Stimulated activated CD8-positive, alpha-beta memory T cell treated with anti-CD3 and anti-CD28 coated beads, Interleukin-4, amount 100 ng/mL, for 1 hour (primary cell): ENCODE measurements around the gene AGMO.
"Not testable (repeated sequence)": the region's sequence is repeated elsewhere in the genome, so short reads cannot be mapped to it uniquely, and the experiment has no call there.

ENCODE experiments used
- DNase-seq, 2 donors: peaks; one replicate each; pipeline ENCODE4 v3.0.0-alpha.2; 2020; ENCODE audit warnings: low read depth in 2 of 2, low spot score in 1 of 2

Gene AGMO

GRCh38 chr7:15560968-15561367 is 847 bp downstream of the AGMO start:
- DNase-seq: no peak

- DNase-seq: no peak
These were observed 2.3 kb downstream of the AGMO start for GRCh38 chr7:15559416-15559928.

GRCh38 chr7:15558756-15559155 is 3.1 kb downstream of the AGMO start:
- DNase-seq: no peak

GRCh38 chr7:15557686-15558085 is 4.1 kb downstream of the AGMO start:
- no peak for DNase-seq

DNA sequence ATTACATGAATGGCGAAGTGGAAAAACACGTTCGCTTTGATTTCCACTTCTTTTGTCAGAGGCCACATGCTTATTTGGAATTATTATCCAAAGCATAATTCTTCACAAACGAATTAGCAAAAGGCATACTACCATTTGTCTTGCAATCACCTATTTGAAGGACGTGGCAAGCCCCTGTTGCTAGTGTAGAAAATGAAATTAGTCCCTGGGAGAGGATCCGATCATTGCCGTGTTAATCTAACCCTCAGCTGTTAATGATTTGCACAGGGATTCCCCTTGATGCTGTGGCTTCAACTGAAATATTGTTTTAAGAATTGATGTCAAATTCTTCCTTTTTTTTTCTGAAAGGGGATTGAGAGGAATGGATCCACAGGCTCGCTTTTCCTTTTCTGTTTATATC is 4.6 kb downstream of the AGMO start:
- no peak for DNase-seq

GRCh38 chr7:15556339-15557105 is 5.3 kb downstream of the AGMO start:
- DNase-seq: no peak

GRCh38 chr7:15555381-15555859 is 6.4 kb downstream of the AGMO start:
- DNase-seq: no peak

- no peak for DNase-seq
These were observed 7.1 kb downstream of the AGMO start for GRCh38 chr7:15554744-15555143.

DNA sequence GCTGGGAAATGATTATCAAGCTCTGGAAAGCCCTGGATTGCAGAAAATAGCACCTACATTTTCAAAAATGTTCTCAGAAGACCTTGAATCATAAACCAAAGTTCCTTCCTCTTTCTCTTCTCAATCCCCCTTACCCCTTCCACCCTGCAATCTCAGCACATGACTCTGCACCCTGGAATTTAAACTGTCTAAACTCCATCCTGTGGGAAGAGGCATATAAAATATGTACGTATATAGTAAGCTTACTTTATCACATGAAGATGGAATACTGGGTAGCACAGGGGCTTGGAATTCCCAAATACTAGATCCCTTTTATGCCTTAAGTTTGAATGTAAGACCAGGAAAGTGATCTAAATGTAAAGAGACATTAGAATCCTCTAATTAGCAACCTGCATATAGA is 7.7 kb downstream of the AGMO start:
- no peak for DNase-seq

DNA sequence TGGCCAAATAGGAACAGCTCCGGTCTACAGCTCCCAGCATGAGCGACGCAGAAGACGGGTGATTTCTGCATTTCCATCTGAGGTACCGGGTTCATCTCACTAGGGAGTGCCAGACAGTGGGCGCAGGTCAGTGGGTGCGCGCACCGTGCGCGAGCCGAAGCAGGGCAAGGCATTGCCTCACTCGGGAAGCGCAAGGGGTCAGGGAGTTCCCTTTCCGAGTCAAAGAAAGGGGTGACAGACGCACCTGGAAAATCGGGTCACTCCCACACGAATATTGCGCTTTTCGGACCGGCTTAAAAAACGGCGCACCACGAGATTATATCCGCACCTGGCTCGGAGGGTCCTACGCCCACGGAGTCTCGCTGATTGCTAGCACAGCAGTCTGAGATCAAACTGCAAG is 14.5 kb downstream of the AGMO start:
- DNase-seq: not testable (repeated sequence)

GRCh38 chr7:15546272-15546792 is 15.5 kb downstream of the AGMO start:
- DNase-seq: no peak

DNA sequence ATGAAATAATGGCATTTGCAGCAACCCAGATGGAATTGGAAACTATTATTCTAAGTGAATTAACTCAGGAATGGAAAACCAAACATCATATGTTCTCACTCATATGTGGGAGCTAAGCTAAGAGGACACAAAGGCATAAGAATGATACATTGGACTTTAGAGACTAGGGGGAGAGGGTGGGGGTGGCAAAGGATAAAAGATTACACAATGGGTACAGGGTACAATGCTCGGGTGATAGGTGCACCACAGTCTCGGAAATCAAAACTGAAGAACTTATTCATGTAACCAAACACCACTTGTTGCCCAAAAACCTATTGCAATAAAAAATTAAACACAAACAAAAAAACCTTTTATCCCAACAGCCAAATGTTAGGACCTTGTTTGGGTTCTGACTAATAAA is 17.8 kb downstream of the AGMO start:
- DNase-seq: no peak

- DNase-seq: no peak
These were observed 18.6 kb downstream of the AGMO start for GRCh38 chr7:15543256-15543655.

DNA sequence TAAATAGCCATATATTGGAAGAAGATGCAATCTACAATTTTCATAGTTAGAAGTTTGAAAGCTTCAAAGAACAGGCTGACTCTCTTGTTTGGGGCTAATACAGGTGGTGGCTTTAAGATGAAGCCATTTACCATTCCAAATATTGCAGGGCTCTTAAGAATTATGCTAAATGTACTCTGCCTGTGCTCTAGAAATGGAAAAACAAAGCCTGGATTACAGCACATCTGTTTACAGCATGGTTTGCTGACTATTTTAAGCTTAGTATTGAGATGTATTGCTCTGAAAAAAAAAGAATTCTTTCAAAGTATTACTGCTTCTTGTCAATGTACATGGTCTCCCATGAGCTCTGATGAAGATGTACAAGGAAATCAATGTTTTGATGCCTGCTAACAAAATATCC is 34.2 kb downstream of the AGMO start:
- DNase-seq: no peak

GRCh38 chr7:15525652-15526263 is 36.1 kb downstream of the AGMO start:
- DNase-seq: no peak

DNA sequence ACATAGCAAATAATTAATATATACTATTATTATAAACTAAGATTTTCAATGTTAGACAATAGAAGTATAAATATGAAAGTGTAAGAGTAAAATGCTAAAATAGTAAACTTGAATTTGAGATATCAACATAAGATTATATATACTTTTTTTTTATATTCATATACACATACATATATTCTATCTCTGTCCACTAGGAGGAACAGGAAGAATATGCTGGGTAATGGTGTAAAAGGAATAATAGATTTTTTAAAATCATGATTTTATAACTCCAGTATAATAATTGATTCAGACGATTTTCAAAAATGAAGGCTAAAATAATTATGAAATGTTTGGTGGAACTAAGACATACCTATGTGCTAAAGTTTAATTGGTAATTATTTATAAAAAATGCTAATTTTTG is 37.7 kb downstream of the AGMO start:
- DNase-seq: no peak

DNA sequence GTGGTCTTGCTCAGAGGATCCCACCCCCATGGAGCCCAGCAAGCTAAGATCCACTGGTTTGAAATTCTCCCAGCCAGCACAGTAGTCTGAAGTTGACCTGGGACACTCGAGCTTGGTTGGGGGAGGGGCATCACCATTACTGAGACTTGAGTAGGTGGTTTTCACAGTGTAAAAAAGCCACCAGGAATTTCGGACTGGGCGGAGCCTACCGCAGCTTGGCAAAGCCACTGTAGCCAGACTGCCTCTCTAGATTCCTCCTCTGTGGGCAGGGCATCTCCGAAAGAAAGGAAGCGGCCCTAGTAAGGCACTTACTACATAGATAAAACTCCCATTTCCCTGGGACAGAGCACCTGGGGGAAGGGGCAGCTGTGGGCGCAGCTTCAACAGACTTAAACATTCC is 44.0 kb downstream of the AGMO start:
- not testable (repeated sequence) for DNase-seq

DNA sequence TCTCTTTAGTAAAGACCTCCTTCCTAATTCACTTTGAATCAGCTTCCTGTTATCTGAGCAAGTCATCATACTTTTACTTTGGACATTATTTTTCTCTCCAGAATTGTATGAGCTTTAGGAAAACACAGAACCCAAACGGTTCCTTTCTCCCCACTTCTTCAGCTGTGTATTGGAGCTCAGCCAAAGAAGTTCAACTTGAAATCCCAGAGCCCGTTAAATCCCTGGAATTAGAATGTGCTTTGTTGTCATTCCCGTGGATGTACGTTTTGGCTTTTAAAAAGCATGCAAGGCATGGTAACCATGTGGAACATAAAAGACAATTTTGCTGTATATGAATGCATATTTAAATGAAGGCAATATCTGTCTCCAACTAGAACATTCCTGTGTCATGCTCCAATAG is 46.6 kb downstream of the AGMO start:
- DNase-seq: no peak

GRCh38 chr7:15508258-15508657 is 53.6 kb downstream of the AGMO start:
- no peak for DNase-seq

GRCh38 chr7:15507708-15508107 is 54.1 kb downstream of the AGMO start:
- DNase-seq: no peak

DNA sequence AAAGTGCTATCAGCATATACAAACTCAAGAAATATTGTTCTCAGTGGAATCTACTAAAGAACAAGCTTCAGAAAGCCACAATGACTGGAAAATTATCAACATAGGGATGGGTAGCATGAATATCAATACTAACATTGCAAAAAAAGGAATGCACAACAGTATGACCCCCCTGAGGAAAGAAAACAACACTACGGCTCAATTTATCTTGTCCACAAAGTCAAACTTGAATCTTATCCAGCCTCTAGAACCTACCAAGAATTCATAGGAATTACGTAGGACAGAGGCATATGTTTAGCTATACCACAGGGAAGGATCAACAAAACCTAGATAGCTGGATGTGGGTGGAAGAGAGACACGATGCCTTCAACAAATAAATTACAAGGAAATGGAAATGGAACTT is 54.6 kb downstream of the AGMO start:
- no peak for DNase-seq

DNA sequence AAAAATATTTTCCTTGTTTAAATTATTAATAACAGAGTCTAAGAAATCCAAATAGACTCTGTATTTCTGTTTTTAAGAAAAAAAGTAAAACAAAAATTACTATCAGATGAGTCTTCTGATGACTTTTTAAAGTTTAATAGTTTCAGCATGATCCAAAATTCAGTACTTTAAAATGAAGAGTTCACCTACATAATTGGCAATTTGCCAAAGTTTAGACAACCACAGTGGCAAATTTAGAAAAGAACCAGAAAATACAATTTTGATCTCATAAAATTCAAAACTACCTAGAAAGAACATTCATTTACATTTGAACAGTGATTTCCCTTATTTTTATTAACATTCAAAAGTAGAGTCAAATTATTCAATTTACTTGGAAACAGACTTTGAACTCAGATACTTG is 56.1 kb downstream of the AGMO start:
- DNase-seq: no peak
